H1 (cell line): ENCODE results near the gene FMOD. TPM values are rescaled to one million over a fixed set of nuclear protein-coding genes. Genes with fewer than 3 reads are reported as not detected.

Experiments
- BACH1 ChIP-seq: IDR thresholded peaks from 2 replicates; pipeline ENCODE4 v1.6.1; 2012; ENCODE audit warnings: low read length, improper control_type of control experiment
- CHD2 ChIP-seq: IDR thresholded peaks from 2 replicates; pipeline ENCODE4 v1.6.1; 2012; ENCODE audit warnings: low read length, improper control_type of control experiment
- CHD7 ChIP-seq: fragments of 300-600 bp; sonication (generic); IDR thresholded peaks from 2 replicates; pipeline ENCODE4 v1.7.1; 2012; ENCODE audit warnings: low read length, moderate library complexity, mild to moderate bottlenecking, inconsistent platforms; ENCODE audit not compliant: insufficient replicate concordance
- CREB1 ChIP-seq: IDR thresholded peaks from 2 replicates; pipeline ENCODE4 v1.6.1; 2012; ENCODE audit warnings: inconsistent platforms
- GABPA ChIP-seq: IDR thresholded peaks from 2 replicates; pipeline ENCODE4 v1.6.1; 2011; ENCODE audit warnings: mild to moderate bottlenecking, low read length, moderate library complexity, borderline replicate concordance; ENCODE audit not compliant: insufficient read depth
- JUND ChIP-seq: IDR thresholded peaks from 2 replicates; pipeline ENCODE4 v1.6.1; 2011; ENCODE audit warnings: mild to moderate bottlenecking, improper control_type of control experiment, low read length
- RFX5 ChIP-seq: IDR thresholded peaks from 2 replicates; pipeline ENCODE4 v1.6.1; 2011; ENCODE audit warnings: low read depth, low read length, improper control_type of control experiment, borderline replicate concordance
- SIRT6 ChIP-seq: IDR thresholded peaks from one replicate; pipeline ENCODE4 v1.7.1; 2012; ENCODE audit warnings: low read length, inconsistent platforms
- TCF12 ChIP-seq: IDR thresholded peaks from 2 replicates; pipeline ENCODE4 v1.6.1; 2011; ENCODE audit warnings: low read depth, mild to moderate bottlenecking, low read length
- polyA plus RNA-seq, 7 experiments: library from polyadenylated mRNA; depleted of rRNA in 3 of 7; stranded (reverse) in 5 of 7; unstranded in 2 of 7; fragments of >200 nt in 5 of 7; fragments of 200-250 nt in 2 of 7; gene quantifications; 1 replicate in 5 of 7; 2 replicates in 1 of 7; 4 replicates in 1 of 7; pipeline versions ENCODE4 v1.2.1 to v1.2.3, GENCODE V29; 2011 to 2013; ENCODE audit warnings: missing spikeins in 2 of 7, mixed read lengths in 2 of 7
- total RNA-seq: library from RNA; stranded (reverse); fragmentation: NEBNext Ultra II Directional; extraction: Animal tissue kit (Norgen Biotek cat#: 25700); gene quantifications from 2 replicates; pipeline ENCODE4 v1.2.1, GENCODE V29; 2021
- TF ChIP-seq, protein P1 (sequence below): IDR thresholded peaks from 2 replicates; pipeline ENCODE4 v1.6.1; 2012; ENCODE audit warnings: inconsistent platforms

The FMOD gene
- total and polyA plus RNA-seq, 2 of the 8 experiments (the other 6 are each of a cell fraction or from before 2014, with no cell fraction given) = 0.17 to 0.32 TPM

DNA sequence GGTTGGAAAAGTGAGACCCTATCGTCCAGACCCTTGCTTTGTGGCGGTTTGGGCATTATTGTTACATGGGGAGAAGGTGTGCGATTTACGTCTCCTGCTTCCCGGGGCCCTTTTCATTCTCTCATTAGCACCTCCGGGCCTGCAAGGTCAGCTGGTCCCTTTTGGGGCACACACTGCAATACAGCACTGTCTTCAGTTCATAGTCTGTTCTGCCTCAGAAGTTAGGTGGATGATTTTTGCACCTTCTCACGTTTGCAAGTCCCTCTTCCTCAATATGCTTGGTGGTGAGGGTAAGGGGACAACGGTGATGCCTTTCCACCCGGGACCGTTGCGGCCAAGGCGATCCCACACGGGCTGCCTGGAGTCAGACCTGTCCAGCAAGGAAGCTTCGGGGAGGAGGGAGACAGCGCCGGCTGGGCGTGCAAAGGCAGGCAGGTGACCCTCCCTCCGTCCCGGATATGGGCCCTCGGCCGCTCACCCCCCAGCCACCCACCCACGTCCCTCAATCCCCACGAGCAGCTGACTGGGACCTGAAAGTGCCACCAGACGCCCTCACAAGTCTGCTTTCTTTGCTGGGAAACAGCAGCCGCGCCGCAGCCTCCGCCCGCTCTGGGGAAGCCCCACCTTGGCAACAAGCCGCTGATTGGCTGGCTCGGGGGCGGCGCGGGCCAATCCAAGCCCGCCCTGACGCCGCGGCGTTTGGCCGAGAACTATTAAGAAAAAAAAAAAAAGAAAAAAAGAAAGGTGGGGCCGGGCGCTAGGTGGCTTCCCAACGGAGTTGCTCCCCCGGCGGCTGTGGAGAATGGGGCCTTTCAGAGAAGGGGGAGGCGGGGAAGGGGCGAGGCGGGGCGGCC is 23.9 kb downstream of the FMOD start (continued):
- TF ChIP-seq CHD7 (no peak), CHD2 (peak; percentile 44; the same call in 1 of the 2 replicates), GABPA (0 out of 2 replicates have a peak, but pooled peaks have one; percentile 9), SIRT6 (no peak), TCF12 (no peak), BACH1 (peak; percentile 29; the same call in 1 of the 2 replicates), RFX5 (peak; percentile 92), JUND (0 out of 2 replicates have a peak, but pooled peaks have one; percentile 21), CREB1 (peak; percentile 33; the same call in 1 of the 2 replicates)
- TF ChIP-seq, protein P1, sequence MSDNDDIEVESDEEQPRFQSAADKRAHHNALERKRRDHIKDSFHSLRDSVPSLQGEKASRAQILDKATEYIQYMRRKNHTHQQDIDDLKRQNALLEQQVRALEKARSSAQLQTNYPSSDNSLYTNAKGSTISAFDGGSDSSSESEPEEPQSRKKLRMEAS = peak; percentile 9; the same call in 1 of the 2 replicates
